Activated CD8-positive, alpha-beta memory T cell treated with anti-CD3 and anti-CD28 coated beads for 1 hour (primary cell): ENCODE data around the gene DEDD.

ENCODE experiments used
- DNase-seq, 2 donors: peaks; one replicate each; pipeline ENCODE4 v3.0.0-alpha.2; 2020; ENCODE audit warnings: low read depth in 1 of 2; ENCODE audit errors: extremely low read depth in 1 of 2

Gene DEDD

GRCh38 chr1:161132410-161133219 lies at the start of gene DEDD:
TSS of gene DEDD (minus strand) at chr1:161132667. CDS start at chr1:161124462, 8,205 bp downstream.
- DNase-seq: peak; percentile 74 to 75

- peak in 1 of 2 donors; percentile 30 for DNase-seq
Observed at GRCh38 chr1:161182214-161182613, 49.7 kb upstream of the DEDD start.

- DNase-seq: no peak
Observed at GRCh38 chr1:161180639-161181038, 48.2 kb upstream of the DEDD start.

- no peak for DNase-seq
Observed at GRCh38 chr1:161179698-161180097, 47.2 kb upstream of the DEDD start.

GRCh38 chr1:161177936-161178244 lies 45.4 kb upstream of the DEDD start:
- DNase-seq: no peak

- DNase-seq: peak; percentile 76 to 95
Observed at GRCh38 chr1:161177112-161177935, 44.9 kb upstream of the DEDD start, which contains the start of gene B4GALT3. TSS of gene B4GALT3 (minus strand) at chr1:161177507. CDS start at chr1:161176060, 1,447 bp downstream.

GRCh38 chr1:161176468-161177111 lies 44.1 kb upstream of the DEDD start:
- DNase-seq: no peak

GRCh38 chr1:161175771-161176453 lies 43.4 kb upstream of the DEDD start:
- no peak for DNase-seq

- no peak for DNase-seq
Observed at GRCh38 chr1:161174911-161175310, 42.4 kb upstream of the DEDD start.

- no peak for DNase-seq
Observed at GRCh38 chr1:161173711-161174110, 41.2 kb upstream of the DEDD start.

GRCh38 chr1:161172776-161173376 lies 40.4 kb upstream of the DEDD start:
- DNase-seq: no peak

- DNase-seq: no peak
Observed at GRCh38 chr1:161172349-161172748, 39.9 kb upstream of the DEDD start.

GRCh38 chr1:161171696-161172095 lies 39.2 kb upstream of the DEDD start:
- no peak for DNase-seq

GRCh38 chr1:161171191-161171590 lies 38.7 kb upstream of the DEDD start:
- DNase-seq: no peak

- no peak for DNase-seq
Observed at GRCh38 chr1:161168906-161169305, 36.4 kb upstream of the DEDD start.

- DNase-seq: no peak
Observed at GRCh38 chr1:161166669-161167548, 34.4 kb upstream of the DEDD start.

- peak; percentile 82 to 83 for DNase-seq
Observed at GRCh38 chr1:161165742-161166668, 33.5 kb upstream of the DEDD start, which contains the start of gene PPOX. TSS of gene PPOX (plus strand) at chr1:161166426. CDS start at chr1:161166848, 422 bp downstream.

GRCh38 chr1:161164901-161165610 lies 32.6 kb upstream of the DEDD start:
- DNase-seq: no peak
